Measurements from ENCODE around the gene DPM3.
"Not testable (repeated sequence)": the region's sequence is repeated elsewhere in the genome, so short reads cannot be mapped to it uniquely, and the experiment has no call there.

The DPM3 gene

GRCh38 chr1:155174324-155175280 lies 34.3 kb upstream of the DPM3 start:
- DNase-seq: peak; percentile 59

- DNase-seq: peak; percentile 59
Measured at GRCh38 chr1:155173478-155174323, 33.4 kb upstream of the DPM3 start, which contains the start of gene TRIM46. Gene TRIM46 (plus strand): TSS chr1:155173849. CDS start chr1:155173967, 118 bp downstream.

- DNase-seq: peak; percentile 89
Measured at GRCh38 chr1:155172732-155173477, 32.6 kb upstream of the DPM3 start, which contains the start of gene KRTCAP2. Gene KRTCAP2 (minus strand): TSS chr1:155173304. CDS start chr1:155173224, 80 bp downstream.

GRCh38 chr1:155171836-155172731 lies 31.8 kb upstream of the DPM3 start:
- no peak for DNase-seq

- DNase-seq: no peak
Measured at GRCh38 chr1:155170806-155171205, 30.5 kb upstream of the DPM3 start.

- DNase-seq: no peak
Measured at GRCh38 chr1:155170101-155170785, 29.9 kb upstream of the DPM3 start.

- no peak for DNase-seq
Measured at GRCh38 chr1:155169541-155169940, 29.2 kb upstream of the DPM3 start.

- DNase-seq: no peak
Measured at GRCh38 chr1:155168456-155169210, 28.3 kb upstream of the DPM3 start.

- not testable (repeated sequence) for DNase-seq
Measured at GRCh38 chr1:155168105-155168445, 27.7 kb upstream of the DPM3 start.

- DNase-seq: peak; percentile 79
Measured at GRCh38 chr1:155167166-155168104, 27.1 kb upstream of the DPM3 start.

GRCh38 chr1:155166471-155167165 lies 26.3 kb upstream of the DPM3 start:
- DNase-seq: no peak

- no peak for DNase-seq
Measured at GRCh38 chr1:155166051-155166470, 25.7 kb upstream of the DPM3 start.

GRCh38 chr1:155164625-155165024 lies 24.3 kb upstream of the DPM3 start:
- DNase-seq: not testable (repeated sequence)

GRCh38 chr1:155163785-155164184 lies 23.5 kb upstream of the DPM3 start:
- DNase-seq: not testable (repeated sequence)

- DNase-seq: not testable (repeated sequence)
Measured at GRCh38 chr1:155162631-155163030, 22.3 kb upstream of the DPM3 start.

- DNase-seq: no peak
Measured at GRCh38 chr1:155160128-155160527, 19.8 kb upstream of the DPM3 start.

GRCh38 chr1:155158991-155159390 lies 18.7 kb upstream of the DPM3 start:
- DNase-seq: no peak

GRCh38 chr1:155155996-155156643 lies 15.8 kb upstream of the DPM3 start:
- not testable (repeated sequence) for DNase-seq
